HG03432 (cell line): Measurements from ENCODE around the gene COX7A2L.
"Not testable (repeated sequence)": the region's sequence is repeated elsewhere in the genome, so short reads cannot be mapped to it uniquely, and the experiment has no call there.

Experiments
- ATAC-seq: cut with Tn5 transposase; IDR thresholded peaks from one replicate; pipeline ENCODE4 v1.9.1; 2021; ENCODE audit warnings: mild to moderate bottlenecking, moderate library complexity; ENCODE audit not compliant: unreplicated experiment

COX7A2L gene

GRCh38 chr2:42340045-42340937 is 20.7 kb downstream of the COX7A2L start:
- ATAC-seq: no peak

- no peak for ATAC-seq
Observed at GRCh38 chr2:42339191-42339912, 21.7 kb downstream of the COX7A2L start.

GRCh38 chr2:42338567-42339190 is 22.3 kb downstream of the COX7A2L start:
- no peak for ATAC-seq

- no peak for ATAC-seq
Observed at GRCh38 chr2:42337846-42338566, 23.0 kb downstream of the COX7A2L start.

DNA sequence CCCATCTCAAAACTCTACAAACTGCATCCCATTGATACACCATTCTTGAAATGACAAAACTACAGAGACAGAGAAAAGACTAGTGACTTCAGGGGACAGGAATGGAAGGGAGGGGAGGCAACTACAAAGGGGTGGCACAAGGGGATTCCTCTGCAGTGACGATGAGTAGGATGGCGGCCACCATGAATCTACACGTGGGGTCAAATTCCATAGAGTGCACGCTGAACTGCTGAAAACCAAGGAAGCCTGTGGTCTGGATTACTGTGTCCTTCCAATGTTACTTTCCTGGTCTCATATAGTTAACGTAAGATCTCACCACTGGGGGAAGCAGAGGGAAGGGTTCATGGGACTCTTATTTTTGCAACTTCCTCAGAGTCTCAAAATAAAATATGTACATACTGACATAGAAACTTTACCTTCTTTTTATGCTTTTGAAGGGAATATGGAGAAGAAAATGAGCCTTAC is 23.6 kb downstream of the COX7A2L start:
- no peak for ATAC-seq

- no peak for ATAC-seq
Observed at GRCh38 chr2:42336361-42336965, 24.6 kb downstream of the COX7A2L start.

GRCh38 chr2:42335514-42336104 is 25.4 kb downstream of the COX7A2L start:
- ATAC-seq: no peak

GRCh38 chr2:42334865-42335264 is 26.2 kb downstream of the COX7A2L start:
- not testable (repeated sequence) for ATAC-seq

GRCh38 chr2:42334220-42334619 is 26.8 kb downstream of the COX7A2L start:
- no peak for ATAC-seq

- no peak for ATAC-seq
Observed at GRCh38 chr2:42333579-42333978, 27.4 kb downstream of the COX7A2L start.

- no peak for ATAC-seq
Observed at GRCh38 chr2:42332575-42332974, 28.4 kb downstream of the COX7A2L start.

DNA sequence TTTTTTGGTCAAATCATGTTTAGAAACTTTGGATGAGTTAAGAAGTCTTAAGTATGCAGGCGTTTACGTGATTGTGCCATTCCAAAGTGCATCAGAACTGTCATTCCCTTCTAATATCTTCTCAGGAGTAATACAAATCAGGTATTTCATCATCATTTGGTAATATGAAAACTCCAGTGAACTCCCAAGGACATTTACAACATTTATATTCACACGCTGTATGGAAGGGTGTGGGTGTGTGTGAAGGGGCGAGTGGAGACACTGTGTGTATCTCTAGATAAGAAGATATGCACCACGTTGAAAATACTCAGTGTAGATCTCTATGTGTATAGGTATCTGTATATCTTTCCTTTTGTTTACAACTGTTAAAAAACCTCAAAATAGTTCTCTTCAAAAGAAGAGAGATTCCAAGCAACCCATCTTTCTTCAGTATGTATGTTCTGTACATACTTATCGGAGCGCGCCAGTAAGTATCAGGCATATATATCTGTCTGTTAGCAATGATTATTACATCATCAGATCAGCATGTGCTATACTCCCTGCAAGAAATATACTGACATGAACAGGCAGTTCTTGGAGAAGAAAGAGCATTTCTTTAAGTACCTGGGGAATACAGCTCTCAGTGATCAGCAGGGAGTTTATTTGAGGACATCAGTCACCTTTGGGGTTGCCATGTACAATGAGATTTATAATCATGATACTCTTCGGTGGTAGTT is 29.3 kb downstream of the COX7A2L start:
- ATAC-seq: no peak

DNA sequence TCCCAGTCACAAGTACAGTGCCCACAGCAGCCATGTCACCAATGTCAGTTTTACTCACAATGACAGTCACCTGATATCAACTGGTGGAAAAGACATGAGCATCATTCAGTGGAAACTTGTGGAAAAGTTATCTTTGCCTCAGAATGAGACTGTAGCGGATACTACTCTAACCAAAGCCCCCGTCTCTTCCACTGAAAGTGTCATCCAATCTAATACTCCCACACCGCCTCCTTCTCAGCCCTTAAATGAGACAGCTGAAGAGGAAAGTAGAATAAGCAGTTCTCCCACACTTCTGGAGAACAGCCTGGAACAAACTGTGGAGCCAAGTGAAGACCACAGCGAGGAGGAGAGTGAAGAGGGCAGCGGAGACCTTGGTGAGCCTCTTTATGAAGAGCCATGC is 31.3 kb downstream of the COX7A2L start:
- ATAC-seq: no peak

GRCh38 chr2:42328923-42329322 is 32.1 kb downstream of the COX7A2L start:
- no peak for ATAC-seq

DNA sequence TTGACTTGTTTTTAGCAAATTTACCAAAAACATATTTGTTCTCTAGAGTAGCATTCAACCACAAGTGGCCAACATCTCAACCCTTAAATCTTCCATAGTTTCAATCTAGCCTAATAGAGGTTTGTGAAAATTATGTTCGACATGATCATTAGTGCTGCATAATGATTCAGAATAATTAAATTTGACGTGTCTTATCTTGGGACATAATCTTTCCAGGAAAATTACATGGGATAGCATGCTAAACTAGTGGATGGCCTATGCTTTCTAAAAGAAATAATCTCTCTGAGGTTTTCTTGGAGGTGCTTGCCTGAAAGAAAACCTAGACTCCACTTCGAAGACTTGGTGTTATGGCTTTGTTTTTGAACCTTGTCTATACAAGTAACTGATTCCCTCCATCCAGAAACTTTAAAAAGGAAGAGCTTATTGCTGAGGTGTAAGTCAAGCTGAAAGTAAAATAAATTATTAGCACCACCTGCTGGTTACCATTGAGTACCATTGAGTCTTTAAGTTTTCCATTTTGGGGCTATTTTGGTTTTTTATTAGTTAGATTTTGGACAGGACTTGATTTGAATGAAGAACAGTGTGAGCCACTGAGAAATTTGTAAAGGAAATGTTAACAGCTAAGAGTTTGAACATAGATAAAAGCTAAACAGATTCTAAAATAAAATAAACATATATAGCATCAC is 32.7 kb downstream of the COX7A2L start:
- no peak for ATAC-seq

GRCh38 chr2:42327125-42327524 is 33.9 kb downstream of the COX7A2L start:
- ATAC-seq: no peak

- no peak for ATAC-seq
Observed at GRCh38 chr2:42325609-42326008, 35.4 kb downstream of the COX7A2L start.

- ATAC-seq: no peak
Observed at GRCh38 chr2:42324949-42325348, 36.1 kb downstream of the COX7A2L start.

- ATAC-seq: no peak
Observed at GRCh38 chr2:42324244-42324643, 36.8 kb downstream of the COX7A2L start.
